GM23338 (cell line): ENCODE measurements around the gene PHYHD1. TPM values are rescaled to one million over a fixed set of nuclear protein-coding genes. Genes with fewer than 3 reads are reported as not detected.

ENCODE experiments used
- ATAC-seq: fragments of 200-7000 bp; cut with Tn5 transposase; 3 replicates; pipeline ENCODE4 v1.9.1; 2020
- DNase-seq: peaks from one replicate; pipeline ENCODE4 v3.0.0-alpha.2; 2015; ENCODE audit warnings: low spot score
- H2AFZ ChIP-seq: fragments of 200-600 bp; sonication (generic); 2 replicates; pipeline ENCODE4 v1.8.0; 2016; ENCODE audit warnings: antibody characterized with exemption, mild to moderate bottlenecking, moderate library complexity
- H3F3A ChIP-seq: fragments of 200-600 bp; sonication (generic); replicated peaks from 2 replicates; pipeline ENCODE4 v1.8.0; 2017; ENCODE audit warnings: antibody characterized with exemption, mixed run types, low read depth
- H3K27ac ChIP-seq: fragments of 200-600 bp; sonication (generic); 2 replicates; pipeline ENCODE4 v1.6.1; 2016; ENCODE audit warnings: low read depth
- H3K27me3 ChIP-seq: fragments of 200-600 bp; sonication (generic); 2 replicates; pipeline ENCODE4 v1.8.0; 2016; ENCODE audit warnings: mild to moderate bottlenecking, mixed run types, moderate library complexity; ENCODE audit not compliant: insufficient read depth
- H3K36me3 ChIP-seq: fragments of 200-600 bp; sonication (generic); 2 replicates; pipeline ENCODE4 v1.8.0; 2016; ENCODE audit warnings: mild to moderate bottlenecking; ENCODE audit not compliant: insufficient read depth
- H3K4me1 ChIP-seq: fragments of 200-600 bp; sonication (generic); 2 replicates; pipeline ENCODE4 v1.8.0; 2016; ENCODE audit warnings: mild to moderate bottlenecking, moderate library complexity; ENCODE audit not compliant: insufficient read depth
- H3K4me2 ChIP-seq: fragments of 200-600 bp; sonication (generic); 2 replicates; pipeline ENCODE4 v1.7.1; 2017; ENCODE audit warnings: mixed run types
- H3K4me3 ChIP-seq: fragments of 200-600 bp; sonication (generic); 2 replicates; pipeline ENCODE4 v1.6.1; 2016; ENCODE audit warnings: mixed run types
- H3K79me2 ChIP-seq: fragments of 200-600 bp; sonication (generic); replicated peaks from 2 replicates; pipeline ENCODE4 v1.8.0; 2017; ENCODE audit warnings: mild to moderate bottlenecking; ENCODE audit not compliant: insufficient read depth
- H3K9me2 ChIP-seq: fragments of 200-600 bp; sonication (generic); 2 replicates; pipeline ENCODE4 v1.8.0; 2017; ENCODE audit not compliant: insufficient read depth
- H4K20me1 ChIP-seq: fragments of 200-600 bp; sonication (generic); replicated peaks from 2 replicates; pipeline ENCODE4 v1.8.0; 2017; ENCODE audit warnings: mild to moderate bottlenecking; ENCODE audit not compliant: insufficient read depth
- H3K27ac Mint-ChIP-seq: 2 replicates; pipeline ENCODE4 v1.8.0; 2020; ENCODE audit warnings: inconsistent platforms, mild to moderate bottlenecking, moderate library complexity, mixed read lengths
- H3K27me3 Mint-ChIP-seq: 3 replicates; pipeline ENCODE4 v1.8.0; 2022; ENCODE audit warnings: low read depth, mild to moderate bottlenecking, moderate library complexity, mixed read lengths, inconsistent platforms; ENCODE audit not compliant: insufficient read depth, poor library complexity
- H3K36me3 Mint-ChIP-seq: 3 replicates; pipeline ENCODE4 v1.8.0; 2021; ENCODE audit warnings: low read depth, mild to moderate bottlenecking, inconsistent platforms, moderate library complexity, mixed read lengths
- H3K4me1 Mint-ChIP-seq: 3 replicates; pipeline ENCODE4 v1.8.0; 2020; ENCODE audit warnings: mild to moderate bottlenecking, inconsistent platforms, mixed read lengths
- H3K4me3 Mint-ChIP-seq: 3 replicates; pipeline ENCODE4 v1.8.0; 2021; ENCODE audit warnings: moderate library complexity, mild to moderate bottlenecking, inconsistent platforms, mixed read lengths
- H3K9me3 Mint-ChIP-seq: 3 replicates; pipeline ENCODE4 v1.8.0; 2020; ENCODE audit warnings: moderate library complexity, mild to moderate bottlenecking, inconsistent platforms, mixed read lengths
- CREB1 ChIP-seq: fragments of 250-450 bp; sonication (Bioruptor Pico); IDR thresholded peaks from 2 replicates; pipeline ENCODE4 v1.5.0; 2020; ENCODE audit warnings: low read depth, mild to moderate bottlenecking, moderate library complexity
- ETS1 ChIP-seq: IDR thresholded peaks from 2 replicates; pipeline ENCODE4 v1.6.1; 2016; ENCODE audit warnings: antibody characterized with exemption
- EZH2 ChIP-seq: fragments of 200-600 bp; sonication (generic); IDR thresholded peaks from one replicate; pipeline ENCODE4 v1.8.0; 2017; ENCODE audit warnings: antibody characterized with exemption, mild to moderate bottlenecking, low read depth; ENCODE audit not compliant: unreplicated experiment
- EZH2phosphoT487 ChIP-seq: fragments of 200-600 bp; sonication (generic); IDR thresholded peaks from one replicate; pipeline ENCODE4 v1.8.1; 2018; ENCODE audit warnings: antibody characterized with exemption; ENCODE audit not compliant: unreplicated experiment
- JUNB ChIP-seq: IDR thresholded peaks from one replicate; pipeline ENCODE4 v1.6.1; 2016; ENCODE audit warnings: antibody characterized with exemption; ENCODE audit not compliant: unreplicated experiment
- NANOG ChIP-seq: IDR thresholded peaks from 2 replicates; pipeline ENCODE4 v1.6.1; 2016; ENCODE audit warnings: antibody characterized with exemption, borderline replicate concordance
- POLR2AphosphoS5 ChIP-seq: IDR thresholded peaks from 2 replicates; pipeline ENCODE4 v1.6.1; 2016; ENCODE audit warnings: antibody characterized with exemption, low read depth
- STAT1 ChIP-seq: IDR thresholded peaks from one replicate; pipeline ENCODE4 v1.6.1; 2016; ENCODE audit warnings: antibody characterized with exemption; ENCODE audit not compliant: unreplicated experiment
- ZNF114 ChIP-seq: fragments of 250-450 bp; sonication (Bioruptor Pico); IDR thresholded peaks from 2 replicates; pipeline ENCODE4 v1.5.0; 2020; ENCODE audit warnings: mild to moderate bottlenecking, moderate library complexity
- ZNF331 ChIP-seq: fragments of 250-450 bp; sonication (Bioruptor Pico); IDR thresholded peaks from 2 replicates; pipeline ENCODE4 v1.5.0; 2020; ENCODE audit warnings: low read depth, mild to moderate bottlenecking, moderate library complexity
- ZNF462 ChIP-seq: fragments of 250-450 bp; sonication (Bioruptor Pico); IDR thresholded peaks from 2 replicates; pipeline ENCODE4 v1.5.0; 2020; ENCODE audit warnings: mild to moderate bottlenecking, moderate library complexity
- polyA plus RNA-seq: library from polyadenylated mRNA; unstranded; fragments of >200 nt; fragmentation: Nextera tagmentation; extraction: Ambion mirVana; gene quantifications from 2 replicates; pipeline ENCODE4 v1.2.1, GENCODE V29; 2016
- total RNA-seq: library from RNA; depleted of rRNA; stranded (reverse); fragments of >200 nt; shearing (Covaris generic); gene quantifications from 2 replicates; pipeline ENCODE4 v1.2.3, GENCODE V29; 2014
- TF ChIP-seq, protein P1 (sequence below), 2 experiments: fragments of 200-600 bp in 1 of 2; sonication (generic) in 1 of 2; conservative IDR thresholded peaks; 2 replicates each; pipeline versions ENCODE4 v1.5.1 to v1.6.1; 2016 to 2017; ENCODE audit warnings: antibody characterized with exemption in 2 of 2, low read depth in 2 of 2, mild to moderate bottlenecking in 2 of 2, moderate library complexity in 1 of 2

The PHYHD1 gene
- total and polyA plus RNA-seq, 2 experiments from 2014 or later, result 10.4 to 16.8 TPM

DNA sequence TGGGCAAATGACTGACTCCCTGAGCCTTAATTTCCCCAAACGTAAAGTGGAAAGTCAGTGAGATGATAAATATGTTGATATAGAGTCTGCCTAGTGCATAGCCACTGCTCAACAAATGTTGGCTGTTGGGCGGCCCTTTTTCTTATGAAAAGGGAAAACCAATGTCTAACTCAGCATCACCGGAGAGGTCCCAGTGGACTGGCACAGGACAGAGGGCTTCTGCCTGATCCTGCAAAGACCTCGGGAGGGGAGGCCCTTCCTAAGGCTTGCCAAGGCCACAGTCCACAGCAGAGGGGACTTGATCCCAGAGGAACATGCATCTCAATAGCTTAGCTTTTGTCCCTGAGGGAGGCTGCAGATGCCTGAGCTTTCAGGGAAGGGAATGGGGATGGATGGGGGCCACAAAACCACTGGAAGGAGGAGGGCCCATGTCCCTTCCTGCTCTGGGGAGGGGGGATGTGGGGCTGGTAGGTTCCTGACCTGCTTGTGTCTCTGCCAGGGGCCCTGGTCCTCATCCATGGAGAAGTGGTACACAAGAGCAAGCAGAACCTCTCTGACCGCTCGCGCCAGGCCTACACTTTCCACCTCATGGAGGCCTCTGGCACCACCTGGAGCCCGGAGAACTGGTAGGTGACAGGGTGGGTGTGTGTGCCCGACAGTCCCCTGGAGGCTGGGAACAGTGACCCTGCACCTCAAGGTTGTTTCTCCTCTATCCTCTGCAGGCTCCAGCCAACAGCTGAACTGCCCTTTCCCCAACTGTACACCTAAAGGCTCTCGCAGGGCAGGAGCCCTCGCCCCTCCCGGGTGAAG, 20.4 kb downstream of the PHYHD1 start:
- no peak overlapping the region for H3K4me3 ChIP-seq
- H3K79me2 ChIP-seq, result peaks cover 10% of the 10 kb centered on the region; the same call in 1 of the 2 replicates
- no peak for TF ChIP-seq ZNF114 (CRISPR knock-in tag)
- no peak for TF ChIP-seq ETS1
- no peak for TF ChIP-seq STAT1
- TF ChIP-seq POLR2AphosphoS5, result no peak
- TF ChIP-seq JUNB, result no peak
- no peak for TF ChIP-seq ZNF331 (CRISPR knock-in tag)
- TF ChIP-seq CREB1 (CRISPR knock-in tag), result no peak
- no peak for TF ChIP-seq NANOG
- no peak for TF ChIP-seq EZH2phosphoT487
- TF ChIP-seq, protein P1, sequence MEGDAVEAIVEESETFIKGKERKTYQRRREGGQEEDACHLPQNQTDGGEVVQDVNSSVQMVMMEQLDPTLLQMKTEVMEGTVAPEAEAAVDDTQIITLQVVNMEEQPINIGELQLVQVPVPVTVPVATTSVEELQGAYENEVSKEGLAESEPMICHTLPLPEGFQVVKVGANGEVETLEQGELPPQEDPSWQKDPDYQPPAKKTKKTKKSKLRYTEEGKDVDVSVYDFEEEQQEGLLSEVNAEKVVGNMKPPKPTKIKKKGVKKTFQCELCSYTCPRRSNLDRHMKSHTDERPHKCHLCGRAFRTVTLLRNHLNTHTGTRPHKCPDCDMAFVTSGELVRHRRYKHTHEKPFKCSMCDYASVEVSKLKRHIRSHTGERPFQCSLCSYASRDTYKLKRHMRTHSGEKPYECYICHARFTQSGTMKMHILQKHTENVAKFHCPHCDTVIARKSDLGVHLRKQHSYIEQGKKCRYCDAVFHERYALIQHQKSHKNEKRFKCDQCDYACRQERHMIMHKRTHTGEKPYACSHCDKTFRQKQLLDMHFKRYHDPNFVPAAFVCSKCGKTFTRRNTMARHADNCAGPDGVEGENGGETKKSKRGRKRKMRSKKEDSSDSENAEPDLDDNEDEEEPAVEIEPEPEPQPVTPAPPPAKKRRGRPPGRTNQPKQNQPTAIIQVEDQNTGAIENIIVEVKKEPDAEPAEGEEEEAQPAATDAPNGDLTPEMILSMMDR (conservative IDR thresholded peaks at IDR 0.05; ENCODE audit: low read depth in 2 of 2), result no peak
- TF ChIP-seq EZH2, result no peak
- TF ChIP-seq ZNF462, result no peak
- no peaks in the 10 kb centered on the region; the same call in 1 of the 2 replicates for H4K20me1 ChIP-seq
- H3K27me3 Mint-ChIP-seq, result peaks cover 6% of the 10 kb centered on the region
- H2AFZ ChIP-seq, result no peak overlapping the region
- no peak overlapping the region for H3K4me3 Mint-ChIP-seq
- no peak for ATAC-seq
- H3K9me2 ChIP-seq, result no peaks in the 10 kb centered on the region
- peaks cover 13% of the 10 kb centered on the region for H3K36me3 Mint-ChIP-seq
- H3K27ac ChIP-seq, result no peak overlapping the region
- H3K4me1 ChIP-seq, result no peaks in the 10 kb centered on the region
- H3K27ac Mint-ChIP-seq, result no peak overlapping the region
- no peaks in the 10 kb centered on the region for H3K27me3 ChIP-seq
- no peaks in the 10 kb centered on the region; the same call in 2 of the 3 replicates for H3K9me3 Mint-ChIP-seq
- H3K36me3 ChIP-seq, result no peaks in the 10 kb centered on the region
- no peak overlapping the region for H3K4me2 ChIP-seq
- no peak for DNase-seq
- H3F3A ChIP-seq, result no peaks in the 10 kb centered on the region
- H3K4me1 Mint-ChIP-seq, result peaks cover 9% of the 10 kb centered on the region
